ENCODE measurements around the gene CCDC24.

Gene CCDC24

DNA sequence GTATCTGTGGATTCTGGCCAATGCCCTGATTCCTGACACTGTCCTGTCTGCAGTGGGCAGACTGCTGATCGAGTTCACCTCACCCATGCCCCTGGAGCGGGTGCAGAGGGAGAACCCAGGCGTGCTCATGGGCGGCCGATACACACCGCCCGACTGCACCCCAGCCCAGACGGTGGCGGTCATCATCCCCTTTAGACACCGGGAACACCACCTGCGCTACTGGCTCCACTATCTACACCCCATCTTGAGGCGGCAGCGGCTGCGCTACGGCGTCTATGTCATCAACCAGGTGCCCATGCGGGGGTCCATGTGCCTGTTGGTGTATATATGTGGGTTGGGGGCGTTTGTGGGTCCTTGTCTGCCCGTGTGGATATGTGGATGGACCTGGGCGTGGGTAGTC, 9.8 kb upstream of the CCDC24 start:
- peaks cover 40 to 78% of the 10 kb centered on the region in 2 donors for H3K36me3 ChIP-seq (replicated peaks in 1 of 2; ENCODE audit: control insufficient read depth in 2 of 2, insufficient read depth in 2 of 2, low read length in 2 of 2)

DNA sequence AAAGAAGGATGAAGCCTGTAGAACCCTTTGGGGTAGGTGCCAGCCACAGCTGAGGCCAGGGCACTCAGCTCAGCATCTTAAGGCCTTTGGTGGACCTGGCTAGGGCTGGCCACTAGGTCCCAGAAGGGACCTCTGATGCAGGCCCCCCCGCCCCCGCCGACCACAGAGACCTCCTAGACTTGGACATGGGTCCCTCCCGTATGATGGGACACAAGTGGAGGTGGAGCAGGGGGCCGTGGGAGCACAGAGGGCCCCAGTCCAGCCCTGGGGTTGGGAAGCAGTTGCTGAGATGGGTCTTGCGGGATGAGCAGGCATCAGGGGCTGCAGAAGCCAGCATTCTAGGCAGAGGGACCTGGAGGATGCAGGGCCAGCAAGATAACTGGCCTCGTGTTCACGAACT, 9.2 kb upstream of the CCDC24 start:
- Histone ChIP-seq H2BK12ac (ENCODE audit: low read length) (no peak overlapping the region), H4K91ac (ENCODE audit: low read depth, low read length, poor library complexity) (no peak overlapping the region), H2AK5ac (ENCODE audit: low read depth, low read length) (no peak overlapping the region), H3K9ac (ENCODE audit: low read depth, low read length, poor library complexity) (no peak overlapping the region), H3K4me2 (ENCODE audit: insufficient read depth, low read length, poor library complexity, severe bottlenecking) (no peak overlapping the region), H2BK5ac (ENCODE audit: low read length) (no peak overlapping the region), H2BK15ac (ENCODE audit: low read length) (no peak overlapping the region), H3K79me1 (ENCODE audit: low read depth, low read length) (peaks cover 32% of the 10 kb centered on the region), H3K27ac (replicated peaks; ENCODE audit: low read length) (no peak overlapping the region), H3K14ac (ENCODE audit: low read length) (no peak overlapping the region), H3K27me3 (ENCODE audit: control insufficient read depth in 3 of 3, insufficient read depth in 3 of 3, low read depth in 1 of 3, low read length in 3 of 3) (no peaks in the 10 kb centered on the region), H3K4me1 (ENCODE audit: control insufficient read depth in 2 of 2, insufficient read depth in 1 of 2, low read depth in 1 of 2, low read length in 2 of 2) (peaks cover 14 to 16% of the 10 kb centered on the region in 2 donors), H2AFZ (ENCODE audit: low read length) (no peak overlapping the region), H3K23ac (ENCODE audit: low read depth, low read length, poor library complexity) (peak overlapping the region; percentile 95), H3K4ac (ENCODE audit: low read length) (no peak overlapping the region), H3K18ac (ENCODE audit: low read length) (no peak overlapping the region), H3K9me3 (replicated peaks in 1 of 2; ENCODE audit: control insufficient read depth in 2 of 2, insufficient read depth in 1 of 2, low read depth in 1 of 2, low read length in 2 of 2) (no peaks in the 10 kb centered on the region), H3K4me3 (ENCODE audit: low read length in 2 of 2) (no peak overlapping the region), H2BK120ac (ENCODE audit: low read depth, low read length) (no peak overlapping the region), H4K8ac (ENCODE audit: low read depth, low read length) (no peak overlapping the region), H3K36me3 (replicated peaks in 1 of 2; ENCODE audit: control insufficient read depth in 2 of 2, insufficient read depth in 2 of 2, low read length in 2 of 2) (peaks cover 39 to 77% of the 10 kb centered on the region in 2 donors)
- DNase-seq (ENCODE audit: low spot score), result no peak
- WGBS, 2 donors (ENCODE audit: extremely low coverage in 2 of 2, insufficient read length in 2 of 2, insufficient replicate concordance in 1 of 2), result no CpG with 5 or more reads among the region's 8 CpGs

More for the DNA sequence above, 9.8 kb upstream of the CCDC24 start:
- no peak overlapping the region for H4K91ac ChIP-seq (ENCODE audit: low read depth, low read length, poor library complexity)
- H2AFZ ChIP-seq (ENCODE audit: low read length), result no peak overlapping the region
- DNase-seq (ENCODE audit: low spot score), result no peak
- peaks cover 14 to 16% of the 10 kb centered on the region in 2 donors for H3K4me1 ChIP-seq (ENCODE audit: control insufficient read depth in 2 of 2, insufficient read depth in 1 of 2, low read depth in 1 of 2, low read length in 2 of 2)
- H3K9me3 ChIP-seq (replicated peaks in 1 of 2; ENCODE audit: control insufficient read depth in 2 of 2, insufficient read depth in 1 of 2, low read depth in 1 of 2, low read length in 2 of 2), result no peaks in the 10 kb centered on the region
- H3K23ac ChIP-seq (ENCODE audit: low read depth, low read length, poor library complexity), result peak overlapping the region; percentile 95
- H2BK12ac ChIP-seq (ENCODE audit: low read length), result no peak overlapping the region
- no peak overlapping the region for H2BK5ac ChIP-seq (ENCODE audit: low read length)
- no CpG with 5 or more reads among the region's 20 CpGs for WGBS, 2 donors (ENCODE audit: extremely low coverage in 2 of 2, insufficient read length in 2 of 2, insufficient replicate concordance in 1 of 2)
- H3K79me1 ChIP-seq (ENCODE audit: low read depth, low read length), result peaks cover 36% of the 10 kb centered on the region
- H3K4ac ChIP-seq (ENCODE audit: low read length), result no peak overlapping the region
- H3K4me3 ChIP-seq (ENCODE audit: low read length in 2 of 2), result no peak overlapping the region
- no peak overlapping the region for H3K14ac ChIP-seq (ENCODE audit: low read length)
- no peak overlapping the region for H3K9ac ChIP-seq (ENCODE audit: low read depth, low read length, poor library complexity)
- no peak overlapping the region for H2AK5ac ChIP-seq (ENCODE audit: low read depth, low read length)
- no peak overlapping the region for H2BK120ac ChIP-seq (ENCODE audit: low read depth, low read length)
- H3K18ac ChIP-seq (ENCODE audit: low read length), result no peak overlapping the region
- H4K8ac ChIP-seq (ENCODE audit: low read depth, low read length), result no peak overlapping the region
- no peaks in the 10 kb centered on the region for H3K27me3 ChIP-seq (ENCODE audit: control insufficient read depth in 3 of 3, insufficient read depth in 3 of 3, low read depth in 1 of 3, low read length in 3 of 3)
- H3K4me2 ChIP-seq (ENCODE audit: insufficient read depth, low read length, poor library complexity, severe bottlenecking), result no peak overlapping the region
- no peak overlapping the region for H2BK15ac ChIP-seq (ENCODE audit: low read length)
- no peak overlapping the region for H3K27ac ChIP-seq (replicated peaks; ENCODE audit: low read length)

DNA sequence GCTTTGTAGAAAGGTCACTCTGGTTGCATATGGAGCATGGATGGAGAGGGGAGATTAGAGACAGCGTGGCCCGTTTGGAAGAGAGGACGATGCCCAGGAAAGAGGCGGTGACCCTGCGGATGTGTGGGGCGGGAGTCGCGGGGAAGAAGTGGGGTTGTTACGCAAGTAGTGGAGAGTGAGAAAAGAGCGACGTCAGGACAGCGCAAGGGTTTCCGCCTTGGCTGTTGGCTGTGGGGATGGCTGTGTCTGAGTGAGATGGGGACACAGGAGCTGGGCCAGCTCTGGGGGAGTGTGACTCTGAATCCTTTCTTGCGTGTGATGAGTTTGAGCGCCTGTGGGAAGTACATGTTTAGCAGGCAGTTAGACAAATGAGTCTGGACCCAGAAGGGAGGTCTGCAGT, 8.6 kb upstream of the CCDC24 start:
- Histone ChIP-seq H3K23ac (ENCODE audit: low read depth, low read length, poor library complexity) (no peak overlapping the region), H3K18ac (ENCODE audit: low read length) (no peak overlapping the region), H3K9ac (ENCODE audit: low read depth, low read length, poor library complexity) (no peak overlapping the region), H3K27ac (replicated peaks; ENCODE audit: low read length) (no peak overlapping the region), H3K14ac (ENCODE audit: low read length) (no peak overlapping the region), H4K8ac (ENCODE audit: low read depth, low read length) (no peak overlapping the region), H3K9me3 (replicated peaks in 1 of 2; ENCODE audit: control insufficient read depth in 2 of 2, insufficient read depth in 1 of 2, low read depth in 1 of 2, low read length in 2 of 2) (no peaks in the 10 kb centered on the region), H3K4me1 (ENCODE audit: control insufficient read depth in 2 of 2, insufficient read depth in 1 of 2, low read depth in 1 of 2, low read length in 2 of 2) (peaks cover 14 to 16% of the 10 kb centered on the region in 2 donors), H2BK5ac (ENCODE audit: low read length) (no peak overlapping the region), H3K27me3 (ENCODE audit: control insufficient read depth in 3 of 3, insufficient read depth in 3 of 3, low read depth in 1 of 3, low read length in 3 of 3) (no peaks in the 10 kb centered on the region), H3K4me3 (ENCODE audit: low read length in 2 of 2) (no peak overlapping the region), H4K91ac (ENCODE audit: low read depth, low read length, poor library complexity) (no peak overlapping the region), H2AFZ (ENCODE audit: low read length) (no peak overlapping the region), H2BK12ac (ENCODE audit: low read length) (no peak overlapping the region), H3K79me1 (ENCODE audit: low read depth, low read length) (peaks cover 29% of the 10 kb centered on the region), H3K36me3 (replicated peaks in 1 of 2; ENCODE audit: control insufficient read depth in 2 of 2, insufficient read depth in 2 of 2, low read length in 2 of 2) (peaks cover 35 to 76% of the 10 kb centered on the region in 2 donors), H3K4ac (ENCODE audit: low read length) (no peak overlapping the region), H2AK5ac (ENCODE audit: low read depth, low read length) (no peak overlapping the region), H2BK120ac (ENCODE audit: low read depth, low read length) (no peak overlapping the region), H3K4me2 (ENCODE audit: insufficient read depth, low read length, poor library complexity, severe bottlenecking) (no peak overlapping the region), H2BK15ac (ENCODE audit: low read length) (no peak overlapping the region)
- DNase-seq (ENCODE audit: low spot score), result no peak
- WGBS, 2 donors (ENCODE audit: extremely low coverage in 2 of 2, insufficient read length in 2 of 2, insufficient replicate concordance in 1 of 2), result 100% methylated on average over 5 of the region's 15 CpGs; no CpG with 5 or more reads in 1 of the 2 donors

DNA sequence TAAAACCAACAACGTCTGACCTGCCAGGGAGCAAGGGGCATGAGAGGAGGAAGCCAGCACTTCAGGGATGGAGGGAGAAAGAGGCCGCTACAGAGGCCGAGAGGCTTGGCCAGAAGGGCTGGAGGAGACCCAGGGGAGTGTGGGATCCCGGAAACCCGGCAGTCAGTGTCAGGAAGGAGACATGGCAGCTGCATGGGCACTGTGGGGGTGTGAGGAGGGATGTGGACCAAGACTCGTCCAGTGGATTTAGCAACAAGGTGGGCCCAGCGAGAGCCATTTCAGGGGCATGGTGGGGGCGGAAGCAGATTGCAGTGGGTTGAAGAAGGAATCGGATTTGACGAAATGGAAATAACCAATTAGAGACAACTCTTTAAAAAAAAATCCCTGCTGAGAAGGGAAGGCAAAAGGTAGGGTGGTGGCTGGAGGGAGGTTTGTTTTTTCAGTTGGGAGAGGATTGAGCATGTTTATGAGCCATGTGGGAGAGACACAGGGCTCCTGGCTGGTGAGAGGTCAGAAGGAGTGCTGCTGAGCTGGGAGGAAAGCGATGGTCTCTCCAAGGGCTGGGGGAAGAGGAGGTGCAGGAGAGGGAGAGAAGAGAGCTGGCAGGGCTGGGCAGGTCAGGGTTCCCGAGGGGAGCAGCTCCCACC, 8.0 kb upstream of the CCDC24 start:
- H3K4ac ChIP-seq (ENCODE audit: low read length), result no peak overlapping the region
- H4K8ac ChIP-seq (ENCODE audit: low read depth, low read length), result no peak overlapping the region
- no peak overlapping the region for H3K18ac ChIP-seq (ENCODE audit: low read length)
- no peak overlapping the region for H3K4me2 ChIP-seq (ENCODE audit: insufficient read depth, low read length, poor library complexity, severe bottlenecking)
- no peak overlapping the region for H3K14ac ChIP-seq (ENCODE audit: low read length)
- peaks cover 10 to 12% of the 10 kb centered on the region in 2 donors for H3K4me1 ChIP-seq (ENCODE audit: control insufficient read depth in 2 of 2, insufficient read depth in 1 of 2, low read depth in 1 of 2, low read length in 2 of 2)
- no peak overlapping the region for H2AFZ ChIP-seq (ENCODE audit: low read length)
- no peak overlapping the region for H3K4me3 ChIP-seq (ENCODE audit: low read length in 2 of 2)
- H2BK15ac ChIP-seq (ENCODE audit: low read length), result no peak overlapping the region
- H3K9me3 ChIP-seq (replicated peaks in 1 of 2; ENCODE audit: control insufficient read depth in 2 of 2, insufficient read depth in 1 of 2, low read depth in 1 of 2, low read length in 2 of 2), result no peaks in the 10 kb centered on the region
- no peak overlapping the region for H2AK5ac ChIP-seq (ENCODE audit: low read depth, low read length)
- no peak overlapping the region for H2BK120ac ChIP-seq (ENCODE audit: low read depth, low read length)
- H3K36me3 ChIP-seq (replicated peaks in 1 of 2; ENCODE audit: control insufficient read depth in 2 of 2, insufficient read depth in 2 of 2, low read length in 2 of 2), result peaks cover 31 to 76% of the 10 kb centered on the region in 2 donors
- H3K79me1 ChIP-seq (ENCODE audit: low read depth, low read length), result peaks cover 27% of the 10 kb centered on the region
- DNase-seq (ENCODE audit: low spot score), result no peak
- no peaks in the 10 kb centered on the region for H3K27me3 ChIP-seq (ENCODE audit: control insufficient read depth in 3 of 3, insufficient read depth in 3 of 3, low read depth in 1 of 3, low read length in 3 of 3)
- H3K23ac ChIP-seq (ENCODE audit: low read depth, low read length, poor library complexity), result no peak overlapping the region
- WGBS, 2 donors (ENCODE audit: extremely low coverage in 2 of 2, insufficient read length in 2 of 2, insufficient replicate concordance in 1 of 2), result no CpG with 5 or more reads among the region's 12 CpGs
- no peak overlapping the region for H2BK12ac ChIP-seq (ENCODE audit: low read length)
- H2BK5ac ChIP-seq (ENCODE audit: low read length), result peak overlapping the region; percentile 24
- H4K91ac ChIP-seq (ENCODE audit: low read depth, low read length, poor library complexity), result no peak overlapping the region
- no peak overlapping the region for H3K9ac ChIP-seq (ENCODE audit: low read depth, low read length, poor library complexity)
- no peak overlapping the region for H3K27ac ChIP-seq (replicated peaks; ENCODE audit: low read length)

All from neuronal stem cell (in vitro differentiated cells).